Measurements from ENCODE around the gene PRKAG2. TPM values are rescaled to one million over a fixed set of nuclear protein-coding genes. Genes with fewer than 3 reads are reported as not detected.
"Not testable (repeated sequence)": the region's sequence is repeated elsewhere in the genome, so short reads cannot be mapped to it uniquely, and the experiment has no call there.

PRKAG2 gene
- total and polyA plus RNA-seq, 2 of the 13 experiments (the other 11 are each of a cell fraction or from before 2014, with no cell fraction given), result 0.90 to 1.3 TPM

DNA sequence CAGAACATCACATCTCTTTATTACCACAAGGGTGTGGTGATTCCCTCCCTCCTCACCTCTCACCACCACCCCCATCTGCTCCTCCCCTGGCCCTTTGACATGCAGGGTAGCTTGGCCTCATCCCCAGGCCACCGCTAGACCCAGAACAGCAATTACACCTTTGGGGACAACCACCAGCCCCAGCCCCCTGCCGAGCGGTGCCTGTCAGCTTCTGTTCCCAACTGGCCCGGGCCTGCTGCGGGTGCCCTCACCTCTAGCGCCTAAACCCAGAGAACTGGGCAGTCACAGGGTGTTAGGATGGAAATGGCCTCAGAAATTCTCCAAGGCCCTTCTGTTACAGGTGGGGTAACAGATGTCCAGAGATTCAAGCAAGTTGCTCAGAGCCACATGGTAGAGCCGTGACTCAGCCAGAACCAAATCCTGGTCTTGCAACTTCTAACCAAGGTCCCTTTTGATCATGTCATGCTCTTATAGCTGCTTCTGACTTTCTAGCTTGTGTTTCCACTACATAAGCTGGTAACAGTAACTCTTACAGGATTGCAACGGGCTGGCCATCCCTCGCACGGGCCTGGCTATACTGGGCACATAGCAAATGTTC lies 78.0 kb downstream of the PRKAG2 start (continued):
- TF ChIP-seq, protein P1, sequence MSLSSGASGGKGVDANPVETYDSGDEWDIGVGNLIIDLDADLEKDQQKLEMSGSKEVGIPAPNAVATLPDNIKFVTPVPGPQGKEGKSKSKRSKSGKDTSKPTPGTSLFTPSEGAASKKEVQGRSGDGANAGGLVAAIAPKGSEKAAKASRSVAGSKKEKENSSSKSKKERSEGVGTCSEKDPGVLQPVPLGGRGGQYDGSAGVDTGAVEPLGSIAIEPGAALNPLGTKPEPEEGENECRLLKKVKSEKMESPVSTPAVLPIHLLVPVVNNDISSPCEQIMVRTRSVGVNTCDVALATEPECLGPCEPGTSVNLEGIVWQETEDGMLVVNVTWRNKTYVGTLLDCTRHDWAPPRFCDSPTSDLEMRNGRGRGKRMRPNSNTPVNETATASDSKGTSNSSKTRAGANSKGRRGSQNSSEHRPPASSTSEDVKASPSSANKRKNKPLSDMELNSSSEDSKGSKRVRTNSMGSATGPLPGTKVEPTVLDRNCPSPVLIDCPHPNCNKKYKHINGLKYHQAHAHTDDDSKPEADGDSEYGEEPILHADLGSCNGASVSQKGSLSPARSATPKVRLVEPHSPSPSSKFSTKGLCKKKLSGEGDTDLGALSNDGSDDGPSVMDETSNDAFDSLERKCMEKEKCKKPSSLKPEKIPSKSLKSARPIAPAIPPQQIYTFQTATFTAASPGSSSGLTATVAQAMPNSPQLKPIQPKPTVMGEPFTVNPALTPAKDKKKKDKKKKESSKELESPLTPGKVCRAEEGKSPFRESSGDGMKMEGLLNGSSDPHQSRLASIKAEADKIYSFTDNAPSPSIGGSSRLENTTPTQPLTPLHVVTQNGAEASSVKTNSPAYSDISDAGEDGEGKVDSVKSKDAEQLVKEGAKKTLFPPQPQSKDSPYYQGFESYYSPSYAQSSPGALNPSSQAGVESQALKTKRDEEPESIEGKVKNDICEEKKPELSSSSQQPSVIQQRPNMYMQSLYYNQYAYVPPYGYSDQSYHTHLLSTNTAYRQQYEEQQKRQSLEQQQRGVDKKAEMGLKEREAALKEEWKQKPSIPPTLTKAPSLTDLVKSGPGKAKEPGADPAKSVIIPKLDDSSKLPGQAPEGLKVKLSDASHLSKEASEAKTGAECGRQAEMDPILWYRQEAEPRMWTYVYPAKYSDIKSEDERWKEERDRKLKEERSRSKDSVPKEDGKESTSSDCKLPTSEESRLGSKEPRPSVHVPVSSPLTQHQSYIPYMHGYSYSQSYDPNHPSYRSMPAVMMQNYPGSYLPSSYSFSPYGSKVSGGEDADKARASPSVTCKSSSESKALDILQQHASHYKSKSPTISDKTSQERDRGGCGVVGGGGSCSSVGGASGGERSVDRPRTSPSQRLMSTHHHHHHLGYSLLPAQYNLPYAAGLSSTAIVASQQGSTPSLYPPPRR (CRISPR knock-in tag; IDR thresholded peaks at IDR 0.05; ENCODE audit: borderline replicate concordance), result no peak
- TF ChIP-seq SAP130 (CRISPR knock-in tag; IDR thresholded peaks at IDR 0.05; ENCODE audit: low read depth), result no peak

DNA sequence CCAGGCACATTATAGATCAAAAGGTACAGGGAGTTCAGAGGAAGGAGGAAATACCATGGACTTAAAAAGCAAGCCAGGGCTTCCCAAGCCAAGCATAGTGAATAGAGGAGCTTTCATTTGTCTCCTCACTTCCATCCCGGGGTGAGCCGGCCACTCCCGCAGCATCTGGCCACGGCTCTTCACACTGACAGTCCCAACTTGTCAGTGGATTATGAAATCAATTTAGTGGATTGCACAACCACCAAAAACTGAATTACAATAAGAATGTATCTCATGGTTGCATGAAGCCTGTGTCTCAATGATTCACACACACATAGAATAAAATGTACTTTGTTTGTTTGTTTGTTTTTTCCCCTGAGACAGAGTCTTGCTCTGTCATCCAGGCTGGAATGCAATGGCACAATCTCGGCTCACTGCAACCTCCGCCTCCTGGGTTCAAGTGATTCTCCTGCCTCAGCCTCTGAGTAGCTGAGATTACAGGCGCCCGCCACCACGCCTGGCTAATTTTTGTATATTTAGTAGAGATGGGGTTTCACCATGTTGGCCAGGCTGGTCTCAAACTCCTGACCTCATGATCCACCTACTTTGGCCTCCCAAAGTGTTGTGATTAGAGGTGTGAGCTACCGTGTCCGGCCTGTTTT lies 79.1 kb downstream of the PRKAG2 start:
- BruUV-seq (replicated peaks); intact Hi-C loops (cut with micrococcal nuclease; ENCODE audit: unreplicated experiment); H3K9me3 ChIP-seq (ENCODE audit: low read length); H3K9ac ChIP-seq (ENCODE audit: insufficient read depth, low read depth, low read length); DNase-seq (ENCODE audit: low spot score); CTCF ChIA-PET (ENCODE audit: low intra/inter-chr PET ratio, low total read pairs); H3K4me2 ChIP-seq (ENCODE audit: low read depth, low read length); H2AFZ ChIP-seq (ENCODE audit: low read length); H3K36me3 ChIP-seq (replicated peaks in 1 of 2; ENCODE audit: control insufficient read depth in 1 of 2, insufficient read depth in 2 of 2, low read length in 2 of 2); H3K27ac ChIP-seq (ENCODE audit: extremely low read length, insufficient read depth, low read length); H3K4me3 ChIP-seq (replicated peaks in 1 of 3; ENCODE audit: insufficient read depth in 1 of 3, low read depth in 2 of 3, low read length in 3 of 3); H4K20me1 ChIP-seq (ENCODE audit: insufficient read depth, low read length); H3K79me2 ChIP-seq (ENCODE audit: insufficient read depth, low read length); ATAC-seq; POLR2A ChIA-PET; FAIRE-seq; in situ Hi-C loops (cut with HindIII; ENCODE audit: extremely low pct_ligation_motif_present, low pct_unique_long_range_greater_than_20kb): not testable (repeated sequence)
- peak; percentile 92 for TF ChIP-seq CEBPB (IDR thresholded peaks at IDR 0.05; ENCODE audit: borderline replicate concordance, low read depth, low read length)
- TF ChIP-seq CEBPG (CRISPR knock-in tag; IDR thresholded peaks at IDR 0.05), result peak; percentile 25; the same call in 1 of the 2 replicates
- Histone ChIP-seq H3K4me1 (ENCODE audit: insufficient read depth, low read length) (peaks cover 14% of the 10 kb centered on the region), H3K27me3 (ENCODE audit: control insufficient read depth in 1 of 2, insufficient read depth in 2 of 2, low read length in 2 of 2) (peaks cover 2 to 18% of the 10 kb centered on the region in 2 experiments; a peak in 2 of 5 replicates)
- WGBS (ENCODE audit: low lambda C conversion rate), result 44% methylated on average over 11 of the region's 11 CpGs
